HCT116 (cell line): ENCODE measurements around the gene METTL1. TPM values are rescaled to one million over a fixed set of nuclear protein-coding genes. Genes with fewer than 3 reads are reported as not detected.

Source experiments
- ATAC-seq: fragments of 200-7000 bp; cut with Tn5 transposase; 2 replicates; pipeline ENCODE4 v1.9.1; 2020; ENCODE audit warnings: mild to moderate bottlenecking, moderate library complexity
- BruUV-seq: library from RNA; stranded (reverse); fragments of 400-500 nt; replicated peaks from 2 replicates; lab custom pipeline; 2021; lab: Mats Ljungman, UMichigan
- CTCF ChIA-PET: fragments of 300-600 bp; sonication (Branson Sonifier 250); formaldehyde crosslinking; loops from one replicate; lab custom pipeline; 2021; ENCODE audit warnings: antibody characterized with exemption; lab: Charles Lee
- POLR2A ChIA-PET: fragments of 300-600, 350-600 bp; sonication (Branson Sonifier 250); formaldehyde crosslinking; loops from one replicate; lab custom pipeline; 2021; ENCODE audit warnings: antibody characterized with exemption; lab: Charles Lee
- RAD21 ChIA-PET, 2 experiments: fragments of 300-600 bp; sonication (Branson Sonifier 250); formaldehyde crosslinking; loops; one replicate each; lab custom pipeline; 2023; ENCODE audit warnings: low total read pairs in 2 of 2; ENCODE audit not compliant: uncharacterized antibody in 2 of 2, unreplicated experiment in 2 of 2, low non-redundant PET in 1 of 2; lab: Charles Lee
- DNase-seq: peaks from one replicate; pipeline ENCODE4 v3.0.0-alpha.2; 2010; ENCODE audit warnings: low read depth, low spot score
- H2AFZ ChIP-seq: fragments of 200-600 bp; shearing (Covaris generic), sonication (generic); 2 replicates; pipeline ENCODE4 v1.6.1; 2017; ENCODE audit warnings: low read depth, mixed run types, mixed read lengths, antibody characterized with exemption, low read length; ENCODE audit not compliant: poor library complexity, severe bottlenecking
- H3K27ac ChIP-seq: 2 replicates; pipeline ENCODE4 v1.5.1; 2012; ENCODE audit warnings: low read depth, low read length
- H3K27me3 ChIP-seq: fragments of 200-600 bp; sonication (generic); 2 replicates; pipeline ENCODE4 v1.6.1; 2016; ENCODE audit warnings: mixed run types, low read length, mixed read lengths; ENCODE audit not compliant: insufficient read depth
- H3K36me3 ChIP-seq, 2 experiments: fragments of 200-500 bp in 1 of 2; fragments of 200-600 bp in 1 of 2; sonication (Bioruptor generic) in 1 of 2; sonication (generic) in 1 of 2; 2 replicates each; pipeline versions ENCODE4 v1.5.1 to v1.6.1; 2014 to 2016; ENCODE audit warnings: low read length in 2 of 2, inconsistent platforms in 1 of 2, mixed read lengths in 1 of 2, mixed run types in 1 of 2; ENCODE audit not compliant: insufficient read depth in 2 of 2, control insufficient read depth in 1 of 2
- H3K4me1 ChIP-seq, 2 experiments: fragments of 200-600 bp in 1 of 2; sonication (generic) in 1 of 2; 2 replicates each; pipeline versions ENCODE4 v1.5.1 to v1.6.1; 2012 to 2017; ENCODE audit warnings: low read length in 2 of 2, inconsistent platforms in 1 of 2, mild to moderate bottlenecking in 1 of 2, mixed read lengths in 1 of 2, mixed run types in 1 of 2, moderate library complexity in 1 of 2; ENCODE audit not compliant: insufficient read depth in 2 of 2, control insufficient read depth in 1 of 2
- H3K4me2 ChIP-seq: fragments of 200-600 bp; sonication (generic); 2 replicates; pipeline ENCODE4 v1.6.1; 2017; ENCODE audit warnings: mixed run types, low read length, mixed read lengths
- H3K4me3 ChIP-seq, 2 experiments: fragments of 200-600 bp in 1 of 2; sonication (generic) in 1 of 2; replicated peaks in 1 of 2; 2 replicates each; pipeline ENCODE4 v1.5.1; 2011 to 2016; ENCODE audit warnings: low read length in 2 of 2, control low read depth in 1 of 2, low read depth in 1 of 2, mild to moderate bottlenecking in 1 of 2, mixed read lengths in 1 of 2, mixed run types in 1 of 2
- H3K79me2 ChIP-seq: fragments of 200-600 bp; sonication (generic); 2 replicates; pipeline ENCODE4 v1.6.1; 2017; ENCODE audit warnings: mild to moderate bottlenecking, mixed run types, low read length, moderate library complexity, mixed read lengths; ENCODE audit not compliant: insufficient read depth
- H3K9ac ChIP-seq: fragments of 200-600 bp; sonication (generic); 2 replicates; pipeline ENCODE4 v1.6.1; 2016; ENCODE audit warnings: low read length, mixed read lengths
- H3K9me2 ChIP-seq: fragments of 200-600 bp; sonication (generic), shearing (Covaris generic); 2 replicates; pipeline ENCODE4 v1.6.1; 2017; ENCODE audit warnings: mixed run types, mild to moderate bottlenecking, moderate library complexity; ENCODE audit not compliant: insufficient read depth
- H3K9me3 ChIP-seq, 2 experiments: fragments of 200-500 bp in 1 of 2; fragments of 200-600 bp in 1 of 2; sonication (Bioruptor generic) in 1 of 2; sonication (generic) in 1 of 2; 2 replicates each; pipeline ENCODE4 v1.6.1; 2014 to 2017; ENCODE audit warnings: low read length in 2 of 2, mixed read lengths in 2 of 2, inconsistent platforms in 1 of 2, low read depth in 1 of 2, mild to moderate bottlenecking in 1 of 2, mixed run types in 1 of 2, moderate library complexity in 1 of 2; ENCODE audit not compliant: control insufficient read depth in 1 of 2, insufficient read depth in 1 of 2
- H4K20me1 ChIP-seq: fragments of 200-600 bp; sonication (generic), shearing (Covaris generic); 2 replicates; pipeline ENCODE4 v1.6.1; 2017; ENCODE audit warnings: mixed run types, mild to moderate bottlenecking, moderate library complexity; ENCODE audit not compliant: insufficient read depth
- ATF3 ChIP-seq: IDR thresholded peaks from 2 replicates; pipeline ENCODE4 v1.6.1; 2012
- CBX3 ChIP-seq: IDR thresholded peaks from 2 replicates; pipeline ENCODE4 v1.6.1; 2012; ENCODE audit warnings: low read depth
- CEBPB ChIP-seq: IDR thresholded peaks from 2 replicates; pipeline ENCODE4 v1.6.1; 2012; ENCODE audit warnings: low read depth
- ELF1 ChIP-seq: IDR thresholded peaks from 2 replicates; pipeline ENCODE4 v1.6.1; 2012; ENCODE audit warnings: low read depth, borderline replicate concordance
- EZH2 ChIP-seq: fragments of 200-600 bp; sonication (generic); IDR thresholded peaks from 2 replicates; pipeline ENCODE4 v1.6.1; 2017; ENCODE audit warnings: antibody characterized with exemption, mixed run types
- MAX ChIP-seq: IDR thresholded peaks from 2 replicates; pipeline ENCODE4 v1.6.1; 2012
- POLR2A ChIP-seq: IDR thresholded peaks from 2 replicates; pipeline ENCODE4 v1.7.0; 2011; ENCODE audit warnings: borderline replicate concordance; ENCODE audit not compliant: insufficient read depth, insufficient read length; ENCODE audit errors: extremely low read depth
- REST ChIP-seq: IDR thresholded peaks from 2 replicates; pipeline ENCODE4 v1.6.1; 2012; ENCODE audit warnings: low read depth
- SP1 ChIP-seq: IDR thresholded peaks from 2 replicates; pipeline ENCODE4 v1.6.1; 2012; ENCODE audit warnings: low read depth
- SRF ChIP-seq: IDR thresholded peaks from 2 replicates; pipeline ENCODE4 v1.6.1; 2012; ENCODE audit warnings: low read depth
- ZBTB33 ChIP-seq: IDR thresholded peaks from 2 replicates; pipeline ENCODE4 v1.6.1; 2011; ENCODE audit warnings: mild to moderate bottlenecking, low read length, moderate library complexity; ENCODE audit not compliant: insufficient replicate concordance; ENCODE audit errors: extremely low read depth
- ZFX ChIP-seq: fragments of 450-650 bp; IDR thresholded peaks from 2 replicates; pipeline ENCODE4 v1.6.1; 2017
- intact Hi-C: fragments of 100-400 bp; cut with micrococcal nuclease; formaldehyde crosslinking; loops from 2 replicates; pipeline ENCODE4 v1.10.0; 2022
- total RNA-seq: library from RNA; stranded (reverse); gene quantifications from one replicate; pipeline ENCODE4 v1.2.1, GENCODE V29; 2021; ENCODE audit not compliant: unreplicated experiment

The METTL1 gene
- total RNA-seq, 1 experiment from 2014 or later: 56.6 TPM

- Histone ChIP-seq H3K9ac (no peak overlapping the region), H3K4me1 (peaks cover 0 to 8% of the 10 kb centered on the region in 2 experiments; a peak in 2 of 4 replicates), H3K27me3 (no peaks in the 10 kb centered on the region), H3K4me3 (no peak overlapping the region), H3K9me3 (no peaks in the 10 kb centered on the region), H3K27ac (no peak overlapping the region), H3K4me2 (no peak overlapping the region), H3K9me2 (no peaks in the 10 kb centered on the region), H4K20me1 (no peaks in the 10 kb centered on the region), H3K79me2 (peaks cover 10% of the 10 kb centered on the region), H2AFZ (no peak overlapping the region), H3K36me3 (peaks cover 20 to 21% of the 10 kb centered on the region in 2 experiments; a peak in 3 of 4 replicates)
- BruUV-seq: no TSS peak
- TF ChIP-seq MAX (no peak), REST (no peak), SRF (no peak), POLR2A (no peak), ATF3 (no peak)
- ChIA-PET RAD21 (no interaction called here), POLR2A (no interaction called here), CTCF (no interaction called here)
- intact Hi-C loops: no loop called here
- no peak for DNase-seq
- no peak for ATAC-seq
These were observed 26.0 kb upstream of the METTL1 start for GRCh38 chr12:57797933-57798332.

GRCh38 chr12:57796996-57797395 lies 25.1 kb upstream of the METTL1 start:
- RAD21 ChIA-PET: no interaction called here
- intact Hi-C loops: no loop called here
- no peak for DNase-seq
- Histone ChIP-seq H3K4me1 (peaks cover 0 to 8% of the 10 kb centered on the region in 2 experiments; a peak in 2 of 4 replicates), H3K4me2 (no peak overlapping the region), H3K27ac (no peak overlapping the region), H3K9ac (no peak overlapping the region), H3K36me3 (peaks cover 27 to 30% of the 10 kb centered on the region in 2 experiments; a peak in 3 of 4 replicates), H4K20me1 (no peaks in the 10 kb centered on the region), H3K9me2 (no peaks in the 10 kb centered on the region), H3K9me3 (no peaks in the 10 kb centered on the region)
- POLR2A ChIA-PET: interaction anchor here (1.1 kb wide), 1 partner anchor 9 kb away, joined by 3 read pairs; no protein-coding TSS in a partner anchor
- BruUV-seq: no TSS peak
- TF ChIP-seq CBX3: no peak
- no peak for TF ChIP-seq ELF1
- no peak for TF ChIP-seq SP1
- no peak for TF ChIP-seq ZFX
- no peak for TF ChIP-seq CEBPB
- no peak for TF ChIP-seq ZBTB33
- no peak for TF ChIP-seq EZH2
- TF ChIP-seq, all 23 proteins: peak for 0
- Histone ChIP-seq H3K79me2 (peaks cover 10% of the 10 kb centered on the region), H2AFZ (no peak overlapping the region), H3K4me3 (no peak overlapping the region), H3K27me3 (no peaks in the 10 kb centered on the region)
- CTCF ChIA-PET: interaction anchor here (1.0 kb wide), 1 partner anchor 14 kb away, joined by 3 read pairs; no protein-coding TSS in a partner anchor
- no peak for ATAC-seq
